ENCODE results near the gene NFIB.
A peak's percentile ranks its signal among the peaks of the same experiment; 100 is the strongest.

The NFIB gene

GRCh38 chr9:14313951-14314423 is at the start of gene NFIB:
TSS of gene NFIB (minus strand) at chr9:14314141. CDS start at chr9:14313511, 630 bp downstream.
- no peak for DNase-seq (ENCODE audit: low read depth)

- no peak for DNase-seq (ENCODE audit: low read depth)
These were observed 48.2 kb upstream of the NFIB start for GRCh38 chr9:14362175-14362574.

GRCh38 chr9:14361074-14361473 is 47.1 kb upstream of the NFIB start:
- DNase-seq (ENCODE audit: low read depth): no peak

- DNase-seq (ENCODE audit: low read depth): no peak
These were observed 44.6 kb upstream of the NFIB start for GRCh38 chr9:14358523-14358922.

GRCh38 chr9:14356351-14357265 is 42.7 kb upstream of the NFIB start:
- DNase-seq (ENCODE audit: low read depth): no peak

- no peak for DNase-seq (ENCODE audit: low read depth)
These were observed 40.3 kb upstream of the NFIB start for GRCh38 chr9:14354201-14354600.

GRCh38 chr9:14353222-14354056 is 39.5 kb upstream of the NFIB start:
- DNase-seq (ENCODE audit: low read depth): peak; percentile 74

GRCh38 chr9:14352503-14352902 is 38.6 kb upstream of the NFIB start:
- no peak for DNase-seq (ENCODE audit: low read depth)

GRCh38 chr9:14351221-14351836 is 37.4 kb upstream of the NFIB start:
- DNase-seq (ENCODE audit: low read depth): no peak

GRCh38 chr9:14350754-14351153 is 36.8 kb upstream of the NFIB start:
- no peak for DNase-seq (ENCODE audit: low read depth)

- no peak for DNase-seq (ENCODE audit: low read depth)
These were observed 36.4 kb upstream of the NFIB start for GRCh38 chr9:14350349-14350728.

- no peak for DNase-seq (ENCODE audit: low read depth)
These were observed 35.8 kb upstream of the NFIB start for GRCh38 chr9:14349447-14350348.

- no peak for DNase-seq (ENCODE audit: low read depth)
These were observed 35.2 kb upstream of the NFIB start for GRCh38 chr9:14349146-14349446.

GRCh38 chr9:14348373-14349145 is 34.6 kb upstream of the NFIB start:
- DNase-seq (ENCODE audit: low read depth): no peak

- DNase-seq (ENCODE audit: low read depth): no peak
These were observed 34.1 kb upstream of the NFIB start for GRCh38 chr9:14348123-14348372.

- DNase-seq (ENCODE audit: low read depth): no peak
These were observed 33.6 kb upstream of the NFIB start for GRCh38 chr9:14347406-14348122.

- DNase-seq (ENCODE audit: low read depth): no peak
These were observed 33.0 kb upstream of the NFIB start for GRCh38 chr9:14346811-14347405.

- DNase-seq (ENCODE audit: low read depth): no peak
These were observed 32.4 kb upstream of the NFIB start for GRCh38 chr9:14346231-14346791.

- no peak for DNase-seq (ENCODE audit: low read depth)
These were observed 31.7 kb upstream of the NFIB start for GRCh38 chr9:14345354-14346230.

Data from activated T-cell treated with anti-CD3 and anti-CD28 coated beads for 48 hours (primary cell).